ENCODE data around the gene NT5DC2.

GRCh38 chr3:52489453-52489852 lies 44.2 kb downstream of the NT5DC2 start:
- no peak for TF ChIP-seq CTCF (IDR thresholded peaks at IDR 0.05)
- TF ChIP-seq POLR2A (IDR thresholded peaks at IDR 0.05), result no peak
